Panc1 (cell line): ENCODE measurements around the gene ETFA. TPM values are rescaled to one million over a fixed set of nuclear protein-coding genes. Genes with fewer than 3 reads are reported as not detected.

Experiments
- ATAC-seq: fragments of 200-7000 bp; cut with Tn5 transposase; 2 replicates; pipeline ENCODE4 v1.9.1; 2020; ENCODE audit warnings: mild to moderate bottlenecking, moderate library complexity
- BruUV-seq: library from RNA; stranded (reverse); fragments of 400-500 nt; replicated peaks from 2 replicates; lab custom pipeline; 2021; lab: Mats Ljungman, UMichigan
- CTCF ChIA-PET: fragments of 300-600 bp; sonication (Branson Sonifier 250); formaldehyde crosslinking; loops from one replicate; lab custom pipeline; 2022; ENCODE audit warnings: antibody characterized with exemption; lab: Charles Lee
- POLR2A ChIA-PET: fragments of 300-600 bp; sonication (Branson Sonifier 250); formaldehyde crosslinking; loops from one replicate; lab custom pipeline; 2022; ENCODE audit warnings: antibody characterized with exemption; lab: Charles Lee
- DNase-seq: peaks from one replicate; pipeline ENCODE4 v3.0.0-alpha.2; 2010; ENCODE audit warnings: low read depth, low spot score
- H3K27ac ChIP-seq: 2 replicates; pipeline ENCODE4 v1.5.1; 2011; ENCODE audit warnings: mild to moderate bottlenecking, low read length, inconsistent platforms
- H3K27me3 ChIP-seq: fragments of 200-500 bp; sonication (Bioruptor generic); 2 replicates; pipeline ENCODE4 v1.6.0; 2014; ENCODE audit warnings: low read length, inconsistent platforms; ENCODE audit not compliant: control insufficient read depth, insufficient read depth
- H3K36me3 ChIP-seq: fragments of 200-500 bp; sonication (Bioruptor generic); 2 replicates; pipeline ENCODE4 v1.5.1; 2014; ENCODE audit warnings: inconsistent platforms, mild to moderate bottlenecking, low read length, moderate library complexity; ENCODE audit not compliant: control insufficient read depth, insufficient read depth
- H3K4me1 ChIP-seq: 2 replicates; pipeline ENCODE4 v1.5.1; 2011; ENCODE audit warnings: inconsistent platforms, mild to moderate bottlenecking, low read length, moderate library complexity; ENCODE audit not compliant: control insufficient read depth, insufficient read depth
- H3K4me3 ChIP-seq, 2 experiments: 2 replicates each; pipeline ENCODE4 v1.5.1; 2011 to 2012; ENCODE audit warnings: low read depth in 2 of 2, low read length in 2 of 2, mild to moderate bottlenecking in 2 of 2, inconsistent platforms in 1 of 2, moderate library complexity in 1 of 2
- H3K9me3 ChIP-seq: fragments of 200-500 bp; sonication (Bioruptor generic); 2 replicates; pipeline ENCODE4 v1.5.1; 2014; ENCODE audit warnings: low read depth, mild to moderate bottlenecking, inconsistent platforms, low read length, moderate library complexity; ENCODE audit not compliant: control insufficient read depth, insufficient read depth
- CTCF ChIP-seq: fragments of 450-650 bp; IDR thresholded peaks from 2 replicates; pipeline ENCODE4 v1.5.1; 2017; ENCODE audit warnings: mild to moderate bottlenecking
- POLR2AphosphoS5 ChIP-seq: IDR thresholded peaks from 2 replicates; pipeline ENCODE4 v1.6.1; 2012; ENCODE audit warnings: mild to moderate bottlenecking, low read depth, low read length, moderate library complexity
- REST ChIP-seq, 2 experiments: IDR thresholded peaks; 2 replicates each; pipeline ENCODE4 v1.6.1; 2011 to 2012; ENCODE audit warnings: low read depth in 2 of 2, control low read depth in 1 of 2, low read length in 1 of 2, mild to moderate bottlenecking in 1 of 2, moderate library complexity in 1 of 2; ENCODE audit not compliant: insufficient read depth in 1 of 2
- SIN3A ChIP-seq: IDR thresholded peaks from 2 replicates; pipeline ENCODE4 v1.6.1; 2012; ENCODE audit warnings: low read depth, mild to moderate bottlenecking, low read length, moderate library complexity, borderline replicate concordance; ENCODE audit not compliant: insufficient read depth
- TCF7L2 ChIP-seq: IDR thresholded peaks from 2 replicates; pipeline ENCODE4 v1.6.1; 2011; ENCODE audit warnings: mild to moderate bottlenecking, low read depth, low read length, inconsistent platforms
- in situ Hi-C: cut with HindIII; loops from 2 replicates; pipeline ENCODE4 v1.10.0; 2016; ENCODE audit warnings: low sequenced_read_pairs, low pct_unique_long_range_greater_than_20kb
- intact Hi-C: fragments of 100-400 bp; cut with micrococcal nuclease; formaldehyde crosslinking; loops from one replicate; pipeline ENCODE4 v1.10.0; 2022; ENCODE audit not compliant: unreplicated experiment
- total RNA-seq: library from RNA; stranded (reverse); gene quantifications from one replicate; pipeline ENCODE4 v1.2.1, GENCODE V29; 2021; ENCODE audit not compliant: unreplicated experiment

ETFA gene
- total RNA-seq, 1 experiment from 2014 or later, result 159 TPM

- ATAC-seq (peak; percentile 20), DNase-seq (no peak)
- CTCF ChIA-PET, result interaction anchor here (0.8 kb wide), 1 partner anchor 16 kb away, joined by 11 read pairs; no protein-coding TSS in a partner anchor
- peaks cover 29% of the 10 kb centered on the region for H3K4me1 ChIP-seq
- H3K27me3 ChIP-seq, result no peaks in the 10 kb centered on the region
- in situ Hi-C loops, result no loop called here
- intact Hi-C loops, result no loop called here
- no peaks in the 10 kb centered on the region for H3K9me3 ChIP-seq
- TSS peak; percentile 77 for BruUV-seq
- H3K36me3 ChIP-seq, result no peaks in the 10 kb centered on the region
- peak overlapping the region; percentile 83 to 89 for H3K4me3 ChIP-seq
- no peak for TF ChIP-seq REST (IDR thresholded peaks at IDR 0.05; ENCODE audit: insufficient read depth in 1 of 2, low read depth in 2 of 2, low read length in 1 of 2)
- TF ChIP-seq SIN3A, result no peak
- no peak for TF ChIP-seq POLR2AphosphoS5
- TF ChIP-seq TCF7L2, result no peak
- no peak for TF ChIP-seq CTCF
- H3K27ac ChIP-seq, result peak overlapping the region; percentile 92
- POLR2A ChIA-PET, result no interaction called here
These were observed 682 bp downstream of the ETFA start for GRCh38 chr15:76310475-76311099.

GRCh38 chr15:76309601-76310330 lies 1.5 kb downstream of the ETFA start:
- ChIA-PET CTCF (interaction anchor here (0.6 to 0.8 kb wide), 2 partner anchors 17 to 29 kb away, joined by 6 to 11 read pairs; no protein-coding TSS in a partner anchor), POLR2A (no interaction called here)
- H3K4me3 ChIP-seq, result peak overlapping the region; percentile 83 to 89
- no peaks in the 10 kb centered on the region for H3K36me3 ChIP-seq
- no peak for DNase-seq
- in situ Hi-C loops, result no loop called here
- intact Hi-C loops, result no loop called here
- no peaks in the 10 kb centered on the region for H3K9me3 ChIP-seq
- peak overlapping the region; percentile 92; the same call in 1 of the 2 replicates for H3K27ac ChIP-seq
- H3K27me3 ChIP-seq, result no peaks in the 10 kb centered on the region
- no peak for ATAC-seq
- TF ChIP-seq CTCF, result no peak
- TF ChIP-seq TCF7L2, result no peak
- TF ChIP-seq REST (IDR thresholded peaks at IDR 0.05; ENCODE audit: insufficient read depth in 1 of 2, low read depth in 2 of 2, low read length in 1 of 2), result no peak
- TF ChIP-seq POLR2AphosphoS5, result no peak
- no peak for TF ChIP-seq SIN3A
- no TSS peak for BruUV-seq
- H3K4me1 ChIP-seq, result peaks cover 29% of the 10 kb centered on the region
